WTC11 (cell line): Measurements from ENCODE around the gene RAPGEF6. TPM values are rescaled to one million over a fixed set of nuclear protein-coding genes. Genes with fewer than 3 reads are reported as not detected.

Experiments
- ATAC-seq: fragments of 200-7000 bp; cut with Tn5 transposase; 2 replicates; pipeline ENCODE4 v1.10.0; 2021; ENCODE audit warnings: mild to moderate bottlenecking, moderate library complexity
- CTCF ChIA-PET: fragments of 300-600 bp; sonication (Branson Sonifier 250); formaldehyde crosslinking; loops from one replicate; lab custom pipeline; 2021; ENCODE audit warnings: antibody characterized with exemption; lab: Charles Lee
- POLR2A ChIA-PET: fragments of 350-600 bp; sonication (Branson Sonifier 250); formaldehyde crosslinking; loops from one replicate; lab custom pipeline; 2021; ENCODE audit warnings: antibody characterized with exemption; lab: Charles Lee
- DNase-seq: peaks from one replicate; pipeline ENCODE4 v3.0.0; 2021; ENCODE audit warnings: low spot score
- H3K27ac Mint-ChIP-seq: 2 replicates; pipeline ENCODE4 v1.8.0; 2021; ENCODE audit warnings: mixed read lengths
- H3K27me3 Mint-ChIP-seq: 2 replicates; pipeline ENCODE4 v1.8.0; 2021; ENCODE audit warnings: low read depth, mild to moderate bottlenecking, moderate library complexity, mixed read lengths
- H3K36me3 Mint-ChIP-seq: 2 replicates; pipeline ENCODE4 v1.8.0; 2021; ENCODE audit warnings: mixed read lengths
- H3K4me1 Mint-ChIP-seq: 2 replicates; pipeline ENCODE4 v1.8.0; 2022; ENCODE audit warnings: mixed read lengths
- H3K4me3 Mint-ChIP-seq: 2 replicates; pipeline ENCODE4 v1.8.0; 2021; ENCODE audit warnings: mild to moderate bottlenecking, moderate library complexity, mixed read lengths
- H3K9me3 Mint-ChIP-seq: 2 replicates; pipeline ENCODE4 v1.8.0; 2021; ENCODE audit warnings: mixed read lengths
- AFF4 ChIP-seq: sonication (generic); formaldehyde crosslinking; IDR thresholded peaks from 2 replicates; pipeline ENCODE4 v1.8.1; 2023; ENCODE audit warnings: mild to moderate bottlenecking, missing genetic modification reagents, borderline replicate concordance
- ATF1 ChIP-seq: sonication (generic); formaldehyde crosslinking; IDR thresholded peaks from 2 replicates; pipeline ENCODE4 v1.8.1; 2023; ENCODE audit warnings: mild to moderate bottlenecking, moderate library complexity, missing genetic modification reagents
- ETV6 ChIP-seq: sonication (generic); formaldehyde crosslinking; IDR thresholded peaks from 2 replicates; pipeline ENCODE4 v1.8.1; 2022; ENCODE audit warnings: mild to moderate bottlenecking, missing genetic modification reagents
- FOXJ3 ChIP-seq: sonication (generic); formaldehyde crosslinking; IDR thresholded peaks from 2 replicates; pipeline ENCODE4 v1.9.0; 2021; ENCODE audit warnings: missing genetic modification reagents, mild to moderate bottlenecking, borderline replicate concordance
- IRF2 ChIP-seq: sonication (generic); formaldehyde crosslinking; IDR thresholded peaks from 2 replicates; pipeline ENCODE4 v1.8.0; 2022; ENCODE audit warnings: low read depth, missing genetic modification reagents, borderline replicate concordance
- NFATC4 ChIP-seq: fragments of 250-450 bp; sonication (Bioruptor Pico); IDR thresholded peaks from 2 replicates; pipeline ENCODE4 v1.9.0; 2021; ENCODE audit warnings: mild to moderate bottlenecking
- NFYB ChIP-seq: sonication (generic); formaldehyde crosslinking; conservative IDR thresholded peaks from 2 replicates; pipeline ENCODE4 v1.8.0; 2022; ENCODE audit warnings: low read depth, missing genetic modification reagents
- NR2C2 ChIP-seq: sonication (generic); formaldehyde crosslinking; IDR thresholded peaks from 2 replicates; pipeline ENCODE4 v1.8.0; 2022; ENCODE audit warnings: mild to moderate bottlenecking, missing genetic modification reagents
- PRDM15 ChIP-seq: sonication (generic); formaldehyde crosslinking; IDR thresholded peaks from 2 replicates; pipeline ENCODE4 v1.8.0; 2022; ENCODE audit warnings: missing genetic modification reagents
- PREB ChIP-seq: sonication (generic); formaldehyde crosslinking; IDR thresholded peaks from 2 replicates; pipeline ENCODE4 v1.8.1; 2022; ENCODE audit warnings: mild to moderate bottlenecking, missing genetic modification reagents, moderate library complexity, borderline replicate concordance
- SMAD4 ChIP-seq: sonication (generic); formaldehyde crosslinking; IDR thresholded peaks from 2 replicates; pipeline ENCODE4 v1.8.0; 2022; ENCODE audit warnings: mild to moderate bottlenecking, missing genetic modification reagents
- STAT6 ChIP-seq: sonication (generic); formaldehyde crosslinking; conservative IDR thresholded peaks from 2 replicates; pipeline ENCODE4 v1.8.1; 2023; ENCODE audit warnings: mild to moderate bottlenecking, low read depth, missing genetic modification reagents, moderate library complexity
- ZMAT4 ChIP-seq: fragments of 250-450 bp; sonication (Bioruptor Pico); IDR thresholded peaks from 2 replicates; pipeline ENCODE4 v1.9.0; 2021; ENCODE audit warnings: mild to moderate bottlenecking
- ZSCAN18 ChIP-seq: fragments of 250-450 bp; sonication (Bioruptor Pico); IDR thresholded peaks from 2 replicates; pipeline ENCODE4 v2.1.2; 2022; ENCODE audit warnings: mild to moderate bottlenecking, moderate library complexity
- total RNA-seq: library from RNA; stranded (reverse); gene quantifications from 3 replicates; pipeline ENCODE4 v1.2.3, GENCODE V29; 2021

RAPGEF6 gene
- total RNA-seq, 1 experiment from 2014 or later: 18.0 TPM

GRCh38 chr5:131637694-131638093 lies 2.7 kb upstream of the RAPGEF6 start:
- ChIA-PET POLR2A (no interaction called here), CTCF (no interaction called here)
- H3K27me3 Mint-ChIP-seq: no peaks in the 10 kb centered on the region
- TF ChIP-seq ETV6 (no peak), NFATC4 (CRISPR knock-in tag) (no peak), PRDM15 (CRISPR knock-in tag) (no peak), FOXJ3 (CRISPR knock-in tag) (no peak), ZMAT4 (CRISPR knock-in tag) (no peak), ATF1 (CRISPR knock-in tag) (no peak), SMAD4 (CRISPR knock-in tag) (no peak), ZSCAN18 (CRISPR knock-in tag) (no peak), NFYB (CRISPR knock-in tag) (no peak), AFF4 (CRISPR knock-in tag) (no peak), NR2C2 (no peak), IRF2 (CRISPR knock-in tag) (no peak), STAT6 (CRISPR knock-in tag) (no peak), PREB (CRISPR knock-in tag) (no peak)
- no peak for ATAC-seq
- DNase-seq: peak; percentile 22
- H3K4me1 Mint-ChIP-seq: peaks cover 16% of the 10 kb centered on the region
- H3K4me3 Mint-ChIP-seq: no peak overlapping the region
- H3K27ac Mint-ChIP-seq: no peak overlapping the region
- no peaks in the 10 kb centered on the region for H3K36me3 Mint-ChIP-seq
- no peaks in the 10 kb centered on the region for H3K9me3 Mint-ChIP-seq
